CD14-positive monocyte (primary cell): ENCODE results near the gene BRDT. TPM values are rescaled to one million over a fixed set of nuclear protein-coding genes. Genes with fewer than 3 reads are reported as not detected.

Experiments
- DNase-seq, 3 donors: peaks; one replicate each; pipeline ENCODE4 v3.0.0-alpha.2; 2011 to 2022
- H2AFZ ChIP-seq: 2 replicates; pipeline ENCODE4 v1.6.0; 2012; ENCODE audit warnings: mild to moderate bottlenecking, low read depth, low read length, inconsistent platforms; ENCODE audit not compliant: insufficient read depth, poor library complexity, severe bottlenecking
- H3K27ac ChIP-seq, 2 donors: 1 replicate in 1 of 2; 2 replicates in 1 of 2; pipeline ENCODE4 v1.5.1; 2012 to 2013; ENCODE audit warnings: low read length in 2 of 2, control low read depth in 1 of 2, inconsistent platforms in 1 of 2, low read depth in 1 of 2, mild to moderate bottlenecking in 1 of 2
- H3K27me3 ChIP-seq, 2 donors: one replicate each; pipeline versions ENCODE4 v1.6.0 to v1.6.1; 2011 to 2013; ENCODE audit warnings: low read length in 2 of 2; ENCODE audit not compliant: control insufficient read depth in 2 of 2, insufficient read depth in 2 of 2
- H3K36me3 ChIP-seq, 2 donors: replicated peaks in 1 of 2; 1 replicate in 1 of 2; 2 replicates in 1 of 2; pipeline versions ENCODE4 v1.5.1 to v1.6.1; 2012 to 2013; ENCODE audit warnings: low read length in 2 of 2, control low read depth in 1 of 2, inconsistent platforms in 1 of 2, mild to moderate bottlenecking in 1 of 2; ENCODE audit not compliant: insufficient read depth in 2 of 2, control insufficient read depth in 1 of 2
- H3K4me1 ChIP-seq, 2 donors: 1 replicate in 1 of 2; 2 replicates in 1 of 2; pipeline versions ENCODE4 v1.5.1 to v1.6.1; 2012 to 2013; ENCODE audit warnings: low read length in 2 of 2, control low read depth in 1 of 2, inconsistent platforms in 1 of 2, mild to moderate bottlenecking in 1 of 2, moderate library complexity in 1 of 2; ENCODE audit not compliant: insufficient read depth in 2 of 2, control insufficient read depth in 1 of 2
- H3K4me2 ChIP-seq: replicated peaks from 2 replicates; pipeline ENCODE3; 2012; ENCODE audit warnings: low read length, moderate library complexity, mild to moderate bottlenecking; ENCODE audit not compliant: poor library complexity, severe bottlenecking; ENCODE audit errors: extremely low read depth
- H3K4me3 ChIP-seq, 3 experiments: fragments of 200-600 bp in 1 of 3; sonication (generic) in 1 of 3; replicated peaks in 1 of 3; 1 replicate in 2 of 3; 2 replicates in 1 of 3; pipeline ENCODE4 v1.5.1; 2011 to 2013; ENCODE audit warnings: low read length in 3 of 3, mild to moderate bottlenecking in 3 of 3, control low read depth in 2 of 3, low read depth in 2 of 3, inconsistent platforms in 1 of 3, moderate library complexity in 1 of 3
- H3K79me2 ChIP-seq: 2 replicates; pipeline ENCODE4 v1.6.0; 2012; ENCODE audit warnings: mild to moderate bottlenecking, control low read depth, inconsistent platforms, low read length, moderate library complexity; ENCODE audit not compliant: insufficient read depth
- H3K9ac ChIP-seq: 2 replicates; pipeline ENCODE4 v1.6.0; 2017; ENCODE audit warnings: low read length, mild to moderate bottlenecking; ENCODE audit not compliant: insufficient read depth, poor library complexity, severe bottlenecking
- H3K9me3 ChIP-seq, 2 donors: replicated peaks in 1 of 2; 1 replicate in 1 of 2; 2 replicates in 1 of 2; pipeline versions ENCODE4 v1.5.1 to v1.6.1; 2012 to 2013; ENCODE audit warnings: low read length in 2 of 2, control low read depth in 1 of 2; ENCODE audit not compliant: control insufficient read depth in 1 of 2, insufficient read depth in 1 of 2
- H4K20me1 ChIP-seq: 2 replicates; pipeline ENCODE4 v1.6.0; 2012; ENCODE audit warnings: mild to moderate bottlenecking, low read length, control low read depth, moderate library complexity; ENCODE audit not compliant: insufficient read depth
- H3K27ac Mint-ChIP-seq, 7 donors: one replicate each; pipeline ENCODE4 v1.8.0; 2020; ENCODE audit warnings: mild to moderate bottlenecking in 7 of 7, mixed read lengths in 7 of 7, moderate library complexity in 6 of 7, inconsistent platforms in 2 of 7
- H3K27me3 Mint-ChIP-seq, 3 donors: one replicate each; pipeline ENCODE4 v1.8.0; 2021 to 2022; ENCODE audit warnings: low read depth in 3 of 3, mild to moderate bottlenecking in 3 of 3, mixed read lengths in 3 of 3, moderate library complexity in 3 of 3, inconsistent platforms in 1 of 3
- H3K36me3 Mint-ChIP-seq, 2 donors: one replicate each; pipeline ENCODE4 v1.8.0; 2020; ENCODE audit warnings: mixed read lengths in 2 of 2, inconsistent platforms in 1 of 2, mild to moderate bottlenecking in 1 of 2
- H3K4me1 Mint-ChIP-seq: one replicate; pipeline ENCODE4 v1.8.0; 2020; ENCODE audit warnings: mild to moderate bottlenecking, mixed read lengths
- H3K4me3 Mint-ChIP-seq, 2 donors: one replicate each; pipeline ENCODE4 v1.8.0; 2020; ENCODE audit warnings: mild to moderate bottlenecking in 2 of 2, mixed read lengths in 2 of 2, moderate library complexity in 1 of 2
- H3K9me3 Mint-ChIP-seq, 7 donors: one replicate each; pipeline ENCODE4 v1.8.0; 2020 to 2022; ENCODE audit warnings: mixed read lengths in 7 of 7, mild to moderate bottlenecking in 6 of 7, moderate library complexity in 6 of 7, inconsistent platforms in 2 of 7
- WGBS: methylation state at CpG from one replicate; pipeline ENCODE4 v1.1.5; 2013; ENCODE audit warnings: missing lambda C conversion rate; ENCODE audit not compliant: insufficient coverage; 5-methylcytosine and 5-hydroxymethylcytosine counted together
- intact Hi-C, 2 donors: fragments of 100-400 bp; cut with micrococcal nuclease; formaldehyde crosslinking; loops; one replicate each; pipeline versions ENCODE4 v1.15.0 to v1.15.1; 2023
- polyA plus RNA-seq, 3 donors: library from polyadenylated mRNA; depleted of rRNA in 1 of 3; unstranded in 2 of 3; stranded (reverse) in 1 of 3; fragments of 300-500 nt in 2 of 3; fragments of >200 nt in 1 of 3; fragmentation: Illumina TruSeq in 2 of 3; gene quantifications; 1 replicate in 2 of 3; 2 replicates in 1 of 3; pipeline ENCODE4 v1.2.3, GENCODE V29; 2012 to 2021
- TF ChIP-seq, protein P1 (sequence below): fragments of 200-600 bp; IDR thresholded peaks from one replicate; pipeline ENCODE4 v1.8.0; 2022; ENCODE audit warnings: antibody characterized with exemption, mild to moderate bottlenecking

Gene BRDT
- polyA plus RNA-seq, 3 donors: not detected

GRCh38 chr1:91979383-91979782 lies 30.2 kb downstream of the BRDT start:
- TF ChIP-seq, protein P1, sequence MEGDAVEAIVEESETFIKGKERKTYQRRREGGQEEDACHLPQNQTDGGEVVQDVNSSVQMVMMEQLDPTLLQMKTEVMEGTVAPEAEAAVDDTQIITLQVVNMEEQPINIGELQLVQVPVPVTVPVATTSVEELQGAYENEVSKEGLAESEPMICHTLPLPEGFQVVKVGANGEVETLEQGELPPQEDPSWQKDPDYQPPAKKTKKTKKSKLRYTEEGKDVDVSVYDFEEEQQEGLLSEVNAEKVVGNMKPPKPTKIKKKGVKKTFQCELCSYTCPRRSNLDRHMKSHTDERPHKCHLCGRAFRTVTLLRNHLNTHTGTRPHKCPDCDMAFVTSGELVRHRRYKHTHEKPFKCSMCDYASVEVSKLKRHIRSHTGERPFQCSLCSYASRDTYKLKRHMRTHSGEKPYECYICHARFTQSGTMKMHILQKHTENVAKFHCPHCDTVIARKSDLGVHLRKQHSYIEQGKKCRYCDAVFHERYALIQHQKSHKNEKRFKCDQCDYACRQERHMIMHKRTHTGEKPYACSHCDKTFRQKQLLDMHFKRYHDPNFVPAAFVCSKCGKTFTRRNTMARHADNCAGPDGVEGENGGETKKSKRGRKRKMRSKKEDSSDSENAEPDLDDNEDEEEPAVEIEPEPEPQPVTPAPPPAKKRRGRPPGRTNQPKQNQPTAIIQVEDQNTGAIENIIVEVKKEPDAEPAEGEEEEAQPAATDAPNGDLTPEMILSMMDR: no peak

DNA sequence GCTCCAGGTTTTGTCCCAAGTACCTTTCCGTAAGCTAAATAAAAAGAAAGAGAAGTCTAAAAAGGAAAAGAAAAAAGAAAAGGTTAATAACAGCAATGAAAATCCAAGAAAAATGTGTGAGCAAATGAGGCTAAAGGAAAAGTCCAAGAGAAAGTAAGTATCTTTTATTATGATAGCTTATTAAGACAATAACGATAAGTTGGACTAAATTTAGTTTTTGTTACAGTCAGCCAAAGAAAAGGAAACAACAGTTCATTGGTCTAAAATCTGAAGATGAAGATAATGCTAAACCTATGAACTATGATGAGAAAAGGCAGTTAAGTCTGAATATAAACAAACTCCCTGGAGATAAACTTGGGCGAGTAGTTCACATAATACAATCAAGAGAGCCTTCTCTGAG lies 31.5 kb downstream of the BRDT start:
- Histone ChIP-seq H3K9ac (no peak overlapping the region), H3K36me3 (no peaks in the 10 kb centered on the region), H4K20me1 (no peaks in the 10 kb centered on the region), H3K27me3 (no peaks in the 10 kb centered on the region), H3K4me1 (no peaks in the 10 kb centered on the region), H3K9me3 (no peaks in the 10 kb centered on the region), H3K79me2 (no peaks in the 10 kb centered on the region), H3K4me2 (no peak overlapping the region), H3K4me3 (no peak overlapping the region), H2AFZ (no peak overlapping the region), H3K27ac (no peak overlapping the region)
- H3K36me3 Mint-ChIP-seq: no peaks in the 10 kb centered on the region
- H3K27me3 Mint-ChIP-seq: peaks cover 2 to 4% (median 3%) of the 10 kb centered on the region in 3 donors
- no peak overlapping the region for H3K27ac Mint-ChIP-seq
- no CpG with 5 or more reads among the region's 3 CpGs for WGBS
- intact Hi-C loops: no loop called here
- TF ChIP-seq, protein P1: no peak
- H3K4me3 Mint-ChIP-seq: no peak overlapping the region
- H3K4me1 Mint-ChIP-seq: no peaks in the 10 kb centered on the region
- H3K9me3 Mint-ChIP-seq: peaks cover 0 to 6% (median 2%) of the 10 kb centered on the region in 7 donors
- no peak for DNase-seq

More at GRCh38 chr1:91979383-91979782, 30.2 kb downstream of the BRDT start:
- Histone ChIP-seq H3K79me2 (no peaks in the 10 kb centered on the region), H3K9ac (no peak overlapping the region), H3K27ac (no peak overlapping the region), H4K20me1 (no peaks in the 10 kb centered on the region), H3K4me1 (no peaks in the 10 kb centered on the region), H2AFZ (no peak overlapping the region), H3K4me3 (no peak overlapping the region), H3K27me3 (no peaks in the 10 kb centered on the region), H3K36me3 (no peaks in the 10 kb centered on the region), H3K9me3 (no peaks in the 10 kb centered on the region), H3K4me2 (no peak overlapping the region)
- DNase-seq: no peak
- no peaks in the 10 kb centered on the region for H3K4me1 Mint-ChIP-seq
- peaks cover 0 to 5% (median 2%) of the 10 kb centered on the region in 7 donors for H3K9me3 Mint-ChIP-seq
- H3K36me3 Mint-ChIP-seq: no peaks in the 10 kb centered on the region
- peaks cover 2 to 3% (median 2%) of the 10 kb centered on the region in 3 donors for H3K27me3 Mint-ChIP-seq
- WGBS: no CpG with 5 or more reads among the region's 7 CpGs
- no peak overlapping the region for H3K4me3 Mint-ChIP-seq
- H3K27ac Mint-ChIP-seq: no peak overlapping the region
- intact Hi-C loops: no loop called here
